ENCODE results near the gene RABGAP1L. TPM values are rescaled to one million over a fixed set of nuclear protein-coding genes. Genes with fewer than 3 reads are reported as not detected.

Gene RABGAP1L
- total and polyA plus RNA-seq, 2 donors (not counting 3 experiments of a cell fraction or from before 2014, with no cell fraction given), result 6.4 to 22.2 TPM

DNA sequence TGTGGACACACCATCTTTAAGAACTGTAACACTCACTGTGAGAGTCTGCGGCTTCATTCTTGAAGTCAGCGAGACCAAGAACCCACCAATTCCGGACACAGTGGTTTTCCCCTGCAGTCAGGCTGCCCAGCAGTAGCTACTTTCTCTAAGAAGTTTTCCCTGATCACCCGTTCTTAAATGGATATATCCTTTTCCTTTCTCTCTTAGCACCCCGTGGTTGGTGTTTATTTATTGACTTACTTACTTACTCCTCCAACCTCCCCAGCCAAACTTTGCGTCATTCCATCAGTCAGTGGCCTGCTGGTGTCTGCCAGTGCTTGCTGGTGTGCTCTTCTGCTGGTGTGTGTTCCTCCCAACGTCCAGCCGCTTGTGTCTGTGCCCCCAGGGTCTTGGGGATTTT lies 553.2 kb downstream of the RABGAP1L start:
- dilution Hi-C loops (cut with MboI; ENCODE audit: extremely low pct_ligation_motif_present, low sequenced_read_pairs), result no loop called here
- FAIRE-seq (no peak), DNase-seq (ENCODE audit: low read depth, low spot score) (no peak)
- intact Hi-C loops (cut with micrococcal nuclease), result no loop called here
- POLR2A ChIA-PET, result no interaction called here
- CTCF ChIA-PET, result interaction anchor here (1.2 to 3.2 kb wide), 3 partner anchors 14 to 450 kb away, joined by 3 to 25 read pairs (median 4); no protein-coding TSS in a partner anchor
- Histone ChIP-seq H3K27me3 (ENCODE audit: control insufficient read depth in 2 of 2, insufficient read depth in 2 of 2, low read length in 2 of 2) (no peaks in the 10 kb centered on the region), H3K4me3 (replicated peaks in 1 of 3; ENCODE audit: insufficient read depth in 1 of 3, low read depth in 1 of 3, low read length in 3 of 3) (no peak overlapping the region), H3K4me2 (ENCODE audit: insufficient read depth, low read length) (no peak overlapping the region), H4K20me1 (replicated peaks; ENCODE audit: control insufficient read depth, extremely low read depth, insufficient read depth, low read length) (no peaks in the 10 kb centered on the region), H2AFZ (ENCODE audit: low read depth, low read length) (no peak overlapping the region), H3K9ac (replicated peaks; ENCODE audit: extremely low read depth, insufficient read depth, low read length) (no peak overlapping the region), H3K27ac (ENCODE audit: insufficient read depth, low read depth, low read length) (no peak overlapping the region), H3K4me1 (ENCODE audit: control insufficient read depth, extremely low read depth, insufficient read depth, low read length) (no peaks in the 10 kb centered on the region), H3K79me2 (ENCODE audit: control insufficient read depth, insufficient read depth, low read length) (no peaks in the 10 kb centered on the region), H3K36me3 (ENCODE audit: control insufficient read depth in 2 of 2, extremely low read depth in 1 of 2, insufficient read depth in 2 of 2, low read length in 2 of 2) (no peaks in the 10 kb centered on the region), H3K9me1 (replicated peaks; ENCODE audit: control insufficient read depth, extremely low read depth, insufficient read depth, low read length) (no peaks in the 10 kb centered on the region), H3K9me3 (replicated peaks; ENCODE audit: control insufficient read depth, insufficient read depth, low read length) (no peaks in the 10 kb centered on the region)
- TF ChIP-seq MYC (IDR thresholded peaks at IDR 0.05; ENCODE audit: low read depth, low read length) (no peak), FOS (IDR thresholded peaks at IDR 0.05; ENCODE audit: borderline replicate concordance, insufficient read depth, low read length) (no peak), POLR2A (IDR thresholded peaks at IDR 0.05; ENCODE audit: low read depth, low read length) (no peak), EZH2 (IDR thresholded peaks at IDR 0.05; ENCODE audit: borderline replicate concordance, low read depth, low read length, severe bottlenecking) (no peak), POLR2AphosphoS5 (IDR thresholded peaks at IDR 0.05; ENCODE audit: insufficient read depth, low read depth, low read length) (no peak), GATA2 (IDR thresholded peaks at IDR 0.05; ENCODE audit: insufficient read depth, insufficient read length, low read depth, low read length) (no peak), JUN (IDR thresholded peaks at IDR 0.05; ENCODE audit: borderline replicate concordance, insufficient read depth, insufficient read length, low read depth) (no peak)
- TF ChIP-seq, protein P1, sequence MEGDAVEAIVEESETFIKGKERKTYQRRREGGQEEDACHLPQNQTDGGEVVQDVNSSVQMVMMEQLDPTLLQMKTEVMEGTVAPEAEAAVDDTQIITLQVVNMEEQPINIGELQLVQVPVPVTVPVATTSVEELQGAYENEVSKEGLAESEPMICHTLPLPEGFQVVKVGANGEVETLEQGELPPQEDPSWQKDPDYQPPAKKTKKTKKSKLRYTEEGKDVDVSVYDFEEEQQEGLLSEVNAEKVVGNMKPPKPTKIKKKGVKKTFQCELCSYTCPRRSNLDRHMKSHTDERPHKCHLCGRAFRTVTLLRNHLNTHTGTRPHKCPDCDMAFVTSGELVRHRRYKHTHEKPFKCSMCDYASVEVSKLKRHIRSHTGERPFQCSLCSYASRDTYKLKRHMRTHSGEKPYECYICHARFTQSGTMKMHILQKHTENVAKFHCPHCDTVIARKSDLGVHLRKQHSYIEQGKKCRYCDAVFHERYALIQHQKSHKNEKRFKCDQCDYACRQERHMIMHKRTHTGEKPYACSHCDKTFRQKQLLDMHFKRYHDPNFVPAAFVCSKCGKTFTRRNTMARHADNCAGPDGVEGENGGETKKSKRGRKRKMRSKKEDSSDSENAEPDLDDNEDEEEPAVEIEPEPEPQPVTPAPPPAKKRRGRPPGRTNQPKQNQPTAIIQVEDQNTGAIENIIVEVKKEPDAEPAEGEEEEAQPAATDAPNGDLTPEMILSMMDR (IDR thresholded peaks at IDR 0.05; ENCODE audit: extremely low read depth in 1 of 2, insufficient read depth in 1 of 2, low read depth in 1 of 2, low read length in 2 of 2), result no peak
- TF ChIP-seq, protein P2, sequence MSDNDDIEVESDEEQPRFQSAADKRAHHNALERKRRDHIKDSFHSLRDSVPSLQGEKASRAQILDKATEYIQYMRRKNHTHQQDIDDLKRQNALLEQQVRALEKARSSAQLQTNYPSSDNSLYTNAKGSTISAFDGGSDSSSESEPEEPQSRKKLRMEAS (IDR thresholded peaks at IDR 0.05; ENCODE audit: insufficient read depth, insufficient read length), result no peak
- no TSS peak for BruUV-seq (replicated peaks)

Measured in endothelial cell of umbilical vein (primary cell).